NB4 (cell line): ENCODE results near the gene ABCB4.

ENCODE experiments used
- MYC ChIP-seq: IDR thresholded peaks from 2 replicates; pipeline ENCODE4 v1.6.1; 2011; ENCODE audit warnings: low read depth, low read length
- POLR2A ChIP-seq: IDR thresholded peaks from 2 replicates; pipeline ENCODE4 v1.6.1; 2011; ENCODE audit warnings: mild to moderate bottlenecking; ENCODE audit not compliant: insufficient read length; ENCODE audit errors: extremely low read depth
- TF ChIP-seq, protein P1 (sequence below): IDR thresholded peaks from 2 replicates; pipeline ENCODE4 v1.6.1; 2011; ENCODE audit warnings: low read depth, low read length
- TF ChIP-seq, protein P2 (sequence below): IDR thresholded peaks from one replicate; pipeline ENCODE4 v1.5.1; 2012; ENCODE audit warnings: low read depth, low read length

DNA sequence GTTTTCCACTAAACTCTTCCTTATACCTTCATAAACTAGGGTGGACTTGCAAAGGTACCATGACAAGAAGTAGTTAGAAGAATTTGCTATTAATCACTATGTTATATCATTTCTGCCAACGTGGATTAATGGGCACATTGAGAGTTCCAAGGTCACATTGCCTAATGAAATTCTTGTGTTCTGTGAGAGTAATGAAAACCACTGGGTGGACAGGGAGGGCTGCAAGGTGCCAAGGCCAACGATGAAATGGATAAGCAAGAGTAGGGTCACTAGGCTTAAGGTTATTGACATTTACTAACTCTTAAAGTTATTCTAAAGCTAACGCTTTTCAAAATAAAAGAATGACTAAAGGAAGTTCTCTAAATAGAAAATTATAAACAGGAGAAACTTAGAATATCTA, 6.6 kb upstream of the ABCB4 start:
- TF ChIP-seq, protein P1, sequence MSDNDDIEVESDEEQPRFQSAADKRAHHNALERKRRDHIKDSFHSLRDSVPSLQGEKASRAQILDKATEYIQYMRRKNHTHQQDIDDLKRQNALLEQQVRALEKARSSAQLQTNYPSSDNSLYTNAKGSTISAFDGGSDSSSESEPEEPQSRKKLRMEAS, result no peak
- TF ChIP-seq, protein P2, sequence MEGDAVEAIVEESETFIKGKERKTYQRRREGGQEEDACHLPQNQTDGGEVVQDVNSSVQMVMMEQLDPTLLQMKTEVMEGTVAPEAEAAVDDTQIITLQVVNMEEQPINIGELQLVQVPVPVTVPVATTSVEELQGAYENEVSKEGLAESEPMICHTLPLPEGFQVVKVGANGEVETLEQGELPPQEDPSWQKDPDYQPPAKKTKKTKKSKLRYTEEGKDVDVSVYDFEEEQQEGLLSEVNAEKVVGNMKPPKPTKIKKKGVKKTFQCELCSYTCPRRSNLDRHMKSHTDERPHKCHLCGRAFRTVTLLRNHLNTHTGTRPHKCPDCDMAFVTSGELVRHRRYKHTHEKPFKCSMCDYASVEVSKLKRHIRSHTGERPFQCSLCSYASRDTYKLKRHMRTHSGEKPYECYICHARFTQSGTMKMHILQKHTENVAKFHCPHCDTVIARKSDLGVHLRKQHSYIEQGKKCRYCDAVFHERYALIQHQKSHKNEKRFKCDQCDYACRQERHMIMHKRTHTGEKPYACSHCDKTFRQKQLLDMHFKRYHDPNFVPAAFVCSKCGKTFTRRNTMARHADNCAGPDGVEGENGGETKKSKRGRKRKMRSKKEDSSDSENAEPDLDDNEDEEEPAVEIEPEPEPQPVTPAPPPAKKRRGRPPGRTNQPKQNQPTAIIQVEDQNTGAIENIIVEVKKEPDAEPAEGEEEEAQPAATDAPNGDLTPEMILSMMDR, result no peak
- TF ChIP-seq POLR2A (no peak), MYC (no peak)
